DOHH2 (cell line): ENCODE data around the gene KLHDC7A.

Experiments used
- H3F3A ChIP-seq: fragments of 200-600 bp; sonication (generic), shearing (Covaris generic); 2 replicates; pipeline ENCODE4 v1.6.0; 2016; ENCODE audit warnings: antibody characterized with exemption, mild to moderate bottlenecking; ENCODE audit not compliant: control insufficient read depth, insufficient read depth
- H3K27ac ChIP-seq: fragments of 200-600 bp; sonication (generic); 2 replicates; pipeline ENCODE4 v1.5.1; 2014; ENCODE audit warnings: low read depth, mild to moderate bottlenecking, low read length, moderate library complexity
- H3K27me3 ChIP-seq: fragments of 200-600 bp; sonication (generic); 2 replicates; pipeline ENCODE4 v1.6.1; 2014; ENCODE audit warnings: mild to moderate bottlenecking, low read length, mixed read lengths; ENCODE audit not compliant: control insufficient read depth
- H3K36me3 ChIP-seq: fragments of 200-600 bp; sonication (generic); 2 replicates; pipeline ENCODE4 v1.6.1; 2014; ENCODE audit warnings: mild to moderate bottlenecking, low read length, moderate library complexity, mixed read lengths; ENCODE audit not compliant: control insufficient read depth
- H3K4me1 ChIP-seq: fragments of 200-600 bp; sonication (generic); 2 replicates; pipeline ENCODE4 v1.6.1; 2014; ENCODE audit warnings: mild to moderate bottlenecking, low read length, mixed read lengths; ENCODE audit not compliant: control insufficient read depth
- H3K4me2 ChIP-seq: fragments of 200-600 bp; sonication (generic); 2 replicates; pipeline ENCODE4 v1.6.0; 2014; ENCODE audit warnings: mild to moderate bottlenecking, low read length, moderate library complexity
- H3K4me3 ChIP-seq: fragments of 200-600 bp; sonication (generic); 2 replicates; pipeline ENCODE4 v1.5.1; 2014; ENCODE audit warnings: mild to moderate bottlenecking, low read length, mixed read lengths
- H3K79me2 ChIP-seq: fragments of 200-600 bp; sonication (generic); 2 replicates; pipeline ENCODE4 v1.6.1; 2014; ENCODE audit warnings: mild to moderate bottlenecking, low read length, mixed read lengths; ENCODE audit not compliant: control insufficient read depth
- H3K9me2 ChIP-seq: fragments of 200-600 bp; sonication (generic); replicated peaks from 2 replicates; pipeline ENCODE4 v1.6.1; 2014; ENCODE audit warnings: mild to moderate bottlenecking, low read length, mixed read lengths; ENCODE audit not compliant: control insufficient read depth
- H3K9me3 ChIP-seq: fragments of 200-600 bp; sonication (generic); 2 replicates; pipeline ENCODE4 v1.6.1; 2014; ENCODE audit warnings: antibody characterized with exemption, low read length, mixed read lengths; ENCODE audit not compliant: control insufficient read depth, insufficient read depth
- H4K20me1 ChIP-seq: fragments of 200-600 bp; sonication (generic); 2 replicates; pipeline ENCODE4 v1.6.0; 2014; ENCODE audit warnings: low read depth, mild to moderate bottlenecking, antibody characterized with exemption, low read length, moderate library complexity; ENCODE audit not compliant: control insufficient read depth, insufficient read depth
- EZH2phosphoT487 ChIP-seq: fragments of 200-600 bp; sonication (generic); IDR thresholded peaks from 2 replicates; pipeline ENCODE4 v1.6.1; 2017; ENCODE audit warnings: borderline replicate concordance, mild to moderate bottlenecking, antibody characterized with exemption, low read length, moderate library complexity, mixed read lengths
- TF ChIP-seq, protein P1 (sequence below): fragments of 200-600 bp; sonication (generic); IDR thresholded peaks from one replicate; pipeline ENCODE4 v1.5.1; 2014; ENCODE audit warnings: antibody characterized with exemption, mild to moderate bottlenecking, low read depth, low read length; ENCODE audit not compliant: poor library complexity, severe bottlenecking

Gene KLHDC7A

DNA sequence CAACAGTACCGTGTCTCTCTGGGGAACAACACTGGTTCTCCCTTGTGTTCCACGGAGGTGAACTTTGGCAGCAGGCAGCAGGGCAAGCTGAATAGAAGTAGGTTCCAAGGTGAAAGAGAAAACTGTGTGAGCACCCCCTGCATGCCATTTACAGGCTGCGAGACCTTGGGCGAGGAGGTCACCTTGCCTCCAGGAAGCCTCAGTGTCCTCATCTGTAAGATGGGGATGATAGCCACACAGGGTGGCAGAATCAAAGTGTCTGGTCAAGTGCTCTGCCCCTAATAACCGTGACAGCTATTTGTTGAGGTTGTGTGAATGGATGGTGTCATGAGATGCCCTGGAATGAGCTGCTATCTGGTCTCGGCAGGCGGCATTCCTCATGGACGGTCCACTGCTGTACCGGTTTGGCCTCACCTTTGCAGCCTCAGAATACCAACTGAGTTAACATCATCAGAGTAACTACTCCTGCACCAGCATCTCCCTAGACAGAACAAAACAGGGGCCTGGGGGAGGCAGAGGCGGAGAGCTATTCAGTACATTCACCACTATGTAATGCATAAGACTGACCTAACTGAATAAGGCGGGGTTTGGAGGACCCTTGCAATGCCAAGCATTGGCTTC lies 7.4 kb upstream of the KLHDC7A start:
- no peaks in the 10 kb centered on the region for H3K4me1 ChIP-seq
- H3K9me3 ChIP-seq: no peaks in the 10 kb centered on the region
- no peaks in the 10 kb centered on the region for H3K79me2 ChIP-seq
- no peaks in the 10 kb centered on the region for H3K9me2 ChIP-seq
- no peak overlapping the region for H3K27ac ChIP-seq
- TF ChIP-seq EZH2phosphoT487: no peak
- TF ChIP-seq, protein P1, sequence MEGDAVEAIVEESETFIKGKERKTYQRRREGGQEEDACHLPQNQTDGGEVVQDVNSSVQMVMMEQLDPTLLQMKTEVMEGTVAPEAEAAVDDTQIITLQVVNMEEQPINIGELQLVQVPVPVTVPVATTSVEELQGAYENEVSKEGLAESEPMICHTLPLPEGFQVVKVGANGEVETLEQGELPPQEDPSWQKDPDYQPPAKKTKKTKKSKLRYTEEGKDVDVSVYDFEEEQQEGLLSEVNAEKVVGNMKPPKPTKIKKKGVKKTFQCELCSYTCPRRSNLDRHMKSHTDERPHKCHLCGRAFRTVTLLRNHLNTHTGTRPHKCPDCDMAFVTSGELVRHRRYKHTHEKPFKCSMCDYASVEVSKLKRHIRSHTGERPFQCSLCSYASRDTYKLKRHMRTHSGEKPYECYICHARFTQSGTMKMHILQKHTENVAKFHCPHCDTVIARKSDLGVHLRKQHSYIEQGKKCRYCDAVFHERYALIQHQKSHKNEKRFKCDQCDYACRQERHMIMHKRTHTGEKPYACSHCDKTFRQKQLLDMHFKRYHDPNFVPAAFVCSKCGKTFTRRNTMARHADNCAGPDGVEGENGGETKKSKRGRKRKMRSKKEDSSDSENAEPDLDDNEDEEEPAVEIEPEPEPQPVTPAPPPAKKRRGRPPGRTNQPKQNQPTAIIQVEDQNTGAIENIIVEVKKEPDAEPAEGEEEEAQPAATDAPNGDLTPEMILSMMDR: no peak
- H4K20me1 ChIP-seq: no peaks in the 10 kb centered on the region
- H3K4me2 ChIP-seq: no peak overlapping the region
- H3K36me3 ChIP-seq: no peaks in the 10 kb centered on the region
- H3F3A ChIP-seq: no peaks in the 10 kb centered on the region
- H3K27me3 ChIP-seq: no peaks in the 10 kb centered on the region; the same call in 1 of the 2 replicates
- H3K4me3 ChIP-seq: no peak overlapping the region

GRCh38 chr1:18474559-18475175 lies 6.1 kb upstream of the KLHDC7A start:
- H3K4me1 ChIP-seq: no peaks in the 10 kb centered on the region
- H3K4me3 ChIP-seq: no peak overlapping the region
- H3F3A ChIP-seq: no peaks in the 10 kb centered on the region
- no peaks in the 10 kb centered on the region for H3K36me3 ChIP-seq
- H3K4me2 ChIP-seq: no peak overlapping the region
- H3K27ac ChIP-seq: no peak overlapping the region
- no peaks in the 10 kb centered on the region for H3K9me2 ChIP-seq
- no peaks in the 10 kb centered on the region for H3K9me3 ChIP-seq
- no peaks in the 10 kb centered on the region for H3K79me2 ChIP-seq
- H4K20me1 ChIP-seq: no peaks in the 10 kb centered on the region
- no peaks in the 10 kb centered on the region; the same call in 1 of the 2 replicates for H3K27me3 ChIP-seq
- TF ChIP-seq, protein P1: no peak
- no peak for TF ChIP-seq EZH2phosphoT487

DNA sequence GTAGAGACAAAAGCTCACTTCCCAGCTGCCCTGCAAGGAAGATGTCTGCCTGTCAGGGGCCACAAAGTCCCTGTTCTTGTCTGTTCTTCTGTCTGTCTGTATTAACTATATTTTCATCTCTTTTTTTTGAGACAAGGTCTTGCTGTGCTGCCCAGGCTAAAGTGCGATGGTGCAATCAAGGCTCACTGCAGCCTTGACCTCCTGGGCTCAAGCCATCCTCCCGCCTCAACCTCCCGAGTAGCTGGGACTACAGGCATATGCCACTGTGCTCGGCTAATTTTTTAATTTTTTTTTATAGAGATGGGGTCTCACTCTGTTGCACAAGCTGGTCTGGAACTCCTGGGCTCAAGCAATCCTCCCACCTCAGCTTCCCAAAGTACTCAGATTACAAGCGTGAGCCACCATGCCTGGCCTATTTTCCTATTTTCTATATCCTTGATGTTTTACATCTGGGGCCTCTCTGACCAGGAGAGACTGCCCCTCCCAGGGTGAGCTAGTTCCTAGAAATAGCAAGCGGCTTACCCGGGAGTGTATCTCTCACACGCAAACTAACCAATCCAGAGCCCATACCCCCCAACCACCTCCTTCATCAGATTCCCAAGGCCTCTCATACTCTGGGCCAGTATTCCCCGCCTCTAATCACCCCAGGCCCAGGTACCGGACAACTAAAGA lies 5.4 kb upstream of the KLHDC7A start:
- no peak overlapping the region for H3K4me3 ChIP-seq
- H3K9me3 ChIP-seq: no peaks in the 10 kb centered on the region
- no peaks in the 10 kb centered on the region for H3K79me2 ChIP-seq
- H3K36me3 ChIP-seq: no peaks in the 10 kb centered on the region
- H4K20me1 ChIP-seq: no peaks in the 10 kb centered on the region
- H3K4me2 ChIP-seq: no peak overlapping the region
- no peak for TF ChIP-seq EZH2phosphoT487
- TF ChIP-seq, protein P1: no peak
- no peaks in the 10 kb centered on the region for H3F3A ChIP-seq
- no peak overlapping the region for H3K27ac ChIP-seq
- no peaks in the 10 kb centered on the region for H3K9me2 ChIP-seq
- H3K27me3 ChIP-seq: no peaks in the 10 kb centered on the region; the same call in 1 of the 2 replicates
- H3K4me1 ChIP-seq: no peaks in the 10 kb centered on the region
